DMS79 (cell line): ENCODE measurements around the gene PCK2.

Experiments
- DNase-seq: peaks from one replicate; lab custom pipeline; 2025; lab: John Stamatoyannopoulos, UW

PCK2 gene

DNA sequence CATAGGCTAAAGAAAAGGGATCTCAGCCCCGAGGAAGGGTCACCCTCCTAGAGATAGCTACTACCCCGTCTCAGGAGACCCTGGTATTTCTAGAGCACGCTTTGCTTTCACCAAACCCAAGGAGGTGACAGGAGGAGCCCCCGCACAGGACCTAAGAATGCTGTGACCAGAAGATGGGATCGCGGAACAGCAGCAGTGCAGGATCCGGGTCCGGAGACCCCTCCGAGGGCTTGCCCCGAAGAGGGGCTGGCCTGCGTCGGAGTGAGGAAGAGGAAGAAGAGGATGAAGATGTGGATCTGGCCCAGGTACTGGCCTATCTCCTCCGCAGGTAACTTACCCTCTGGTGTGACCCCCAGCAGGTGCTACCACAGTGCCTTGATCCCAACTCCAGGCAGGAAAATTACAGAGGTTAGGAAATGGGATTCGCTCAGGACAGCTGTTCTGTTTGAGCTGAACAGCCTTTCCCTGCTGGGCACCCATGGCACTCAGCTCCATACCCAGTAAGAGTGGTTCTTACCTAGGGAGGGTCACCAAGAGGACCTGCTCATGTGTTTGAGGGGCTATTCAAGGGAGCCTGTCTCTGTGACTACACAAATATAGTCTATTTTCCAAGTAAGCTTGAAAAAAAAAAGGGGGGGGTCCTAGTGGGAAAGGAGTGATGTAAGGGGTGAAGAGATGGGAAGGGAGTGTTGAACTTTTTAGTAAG is 21.5 kb downstream of the PCK2 start:
- DNase-seq = no peak

GRCh38 chr14:24116128-24116814 is 22.2 kb downstream of the PCK2 start:
- DNase-seq = no peak

GRCh38 chr14:24117179-24117578 is 23.1 kb downstream of the PCK2 start:
- DNase-seq = no peak

- DNase-seq = no peak
Observed at GRCh38 chr14:24119691-24120090, 25.6 kb downstream of the PCK2 start.

GRCh38 chr14:24121210-24121609 is 27.1 kb downstream of the PCK2 start:
- no peak for DNase-seq

- DNase-seq = no peak
Observed at GRCh38 chr14:24122416-24122815, 28.3 kb downstream of the PCK2 start.

GRCh38 chr14:24122898-24123297 is 28.8 kb downstream of the PCK2 start:
- no peak for DNase-seq

DNA sequence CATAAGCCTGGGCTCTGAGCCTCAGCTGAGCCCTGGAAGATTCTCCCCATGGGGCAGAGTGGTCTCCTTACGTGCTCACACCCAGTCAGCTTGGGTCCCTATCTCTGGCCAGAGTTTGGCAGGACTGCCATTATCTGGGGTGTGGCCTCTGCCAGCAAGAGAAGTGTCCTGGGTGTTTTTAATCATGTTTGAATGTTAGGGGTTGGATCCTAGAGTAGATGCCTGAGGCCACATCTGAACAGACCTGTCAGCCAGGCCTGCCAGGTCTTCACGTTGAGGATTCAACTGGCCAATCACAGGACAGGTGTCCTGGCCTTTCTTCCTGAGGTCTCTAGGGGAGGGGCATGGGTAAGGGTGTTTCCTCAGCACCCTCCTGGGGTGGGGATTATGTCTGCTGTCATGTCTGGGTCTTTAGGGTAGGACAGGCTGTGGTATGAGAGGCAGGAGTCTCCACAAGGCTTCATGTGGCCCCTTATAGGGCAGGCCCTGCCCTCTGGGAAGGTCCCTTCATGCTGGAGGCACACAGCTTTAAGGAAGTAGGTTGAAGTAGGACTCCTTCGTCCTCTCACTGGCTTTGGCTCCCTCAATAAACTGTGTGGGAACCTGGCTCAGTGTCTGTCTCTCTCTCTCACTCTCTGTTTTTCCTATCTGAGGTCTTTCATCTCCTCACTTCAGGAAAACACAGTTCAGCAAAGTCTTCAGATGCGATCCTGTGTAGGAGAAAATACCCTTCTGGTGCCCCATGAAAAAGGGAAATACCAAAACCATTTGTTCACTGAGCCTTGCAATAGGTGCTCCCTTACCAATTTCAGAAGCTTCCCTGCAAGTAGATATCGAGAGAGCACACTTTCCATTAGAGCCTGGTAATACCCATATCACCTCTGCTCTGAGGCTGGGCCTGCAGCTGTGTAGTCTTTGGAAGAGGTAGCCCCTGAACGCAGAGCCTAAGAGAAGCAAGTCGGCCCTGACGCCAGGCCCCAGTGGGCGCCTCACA is 29.6 kb downstream of the PCK2 start:
- DNase-seq = no peak

- no peak for DNase-seq
Observed at GRCh38 chr14:24126939-24127338, 32.8 kb downstream of the PCK2 start.

DNA sequence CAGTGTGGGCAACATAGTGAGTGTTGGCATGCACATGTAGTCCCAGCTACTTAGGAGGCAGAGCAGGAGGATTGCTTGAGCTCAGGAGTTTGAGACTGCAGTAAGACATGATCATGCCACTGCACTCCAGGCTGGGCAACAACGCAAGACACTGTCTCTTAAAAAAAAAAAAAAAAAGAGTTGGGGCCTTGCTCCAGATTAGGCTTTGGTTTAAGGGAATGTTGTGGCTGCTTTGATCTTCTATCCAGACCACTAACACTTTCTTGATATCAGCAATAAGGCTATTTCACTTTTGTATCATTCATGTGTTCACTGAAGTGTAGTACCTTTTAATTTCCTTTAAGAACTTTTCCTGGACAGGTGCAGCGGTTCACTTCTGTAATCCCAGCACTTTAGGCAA is 33.6 kb downstream of the PCK2 start:
- DNase-seq = no peak

DNA sequence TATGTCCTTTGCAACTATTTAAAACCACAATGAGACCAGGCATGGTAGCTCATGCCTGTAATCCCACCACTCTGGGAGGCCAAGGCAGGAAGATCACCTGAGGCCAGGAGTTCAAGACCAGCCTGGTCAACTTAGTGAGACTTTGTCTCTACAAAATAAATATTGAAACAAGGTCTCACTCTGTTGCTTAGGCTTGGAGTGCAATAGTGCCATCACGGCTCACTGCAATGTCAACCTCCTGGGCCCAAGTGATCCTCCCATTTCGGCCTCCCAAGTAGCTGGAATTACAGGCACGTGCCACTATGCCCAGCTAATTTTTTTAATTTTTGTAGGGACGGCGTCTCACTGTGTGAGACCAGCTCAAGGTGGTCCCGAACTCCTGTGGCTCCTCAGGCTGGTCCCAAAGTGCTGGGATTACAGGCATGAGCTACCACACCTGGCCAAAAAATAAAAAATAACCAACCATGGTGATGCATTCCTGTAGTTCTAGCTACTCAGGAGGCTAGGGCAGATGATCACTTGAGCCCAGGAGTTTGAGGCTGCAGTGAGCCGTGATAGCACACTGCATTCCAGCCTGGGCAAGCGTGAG is 35.4 kb downstream of the PCK2 start:
- DNase-seq = no peak

- DNase-seq = no peak
Observed at GRCh38 chr14:24130380-24130716, 36.2 kb downstream of the PCK2 start, which contains the start of gene FITM1. Gene FITM1, plus strand, starts transcription at chr14:24130659. Its CDS starts 905 bp downstream, at chr14:24131564.

DNA sequence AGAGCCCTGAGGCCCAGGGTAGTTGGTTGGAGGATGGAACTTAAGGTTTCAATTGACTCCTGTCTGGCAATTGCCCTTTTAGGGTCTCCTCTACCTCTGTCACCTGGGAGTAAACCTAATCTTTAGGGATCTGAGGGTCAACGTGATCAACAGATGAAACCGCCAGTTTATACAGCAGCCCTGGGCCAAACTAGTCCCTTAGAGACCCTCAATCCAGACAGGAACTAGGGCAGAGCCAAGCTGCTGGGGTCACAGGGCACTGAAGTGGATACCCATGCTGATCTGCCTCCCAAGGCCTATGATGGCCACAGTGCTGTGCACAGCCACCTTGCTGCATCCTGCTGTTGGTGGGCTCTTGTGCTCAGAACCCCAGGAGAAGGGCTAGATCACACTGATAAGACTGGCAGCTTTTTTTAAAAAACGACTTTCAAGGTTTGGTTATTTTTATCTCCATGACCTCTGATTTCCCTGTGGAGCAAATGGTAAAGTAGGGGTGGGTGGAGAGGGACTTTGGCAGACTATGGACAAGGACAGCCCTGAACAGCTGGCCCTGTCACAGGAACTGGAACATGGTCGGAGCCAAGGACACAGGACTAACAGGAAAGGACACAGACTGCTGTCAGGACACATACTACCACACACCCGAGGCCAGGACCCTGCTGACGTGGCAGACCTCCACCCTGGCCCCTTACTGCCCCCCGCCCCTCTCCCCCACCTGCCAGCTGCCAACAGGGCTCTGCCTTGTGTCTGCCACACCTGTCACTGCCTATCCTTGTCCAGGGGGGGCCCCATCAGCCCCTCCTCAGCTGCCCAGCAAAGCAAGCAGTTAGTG is 36.8 kb downstream of the PCK2 start:
- no peak for DNase-seq

- no peak for DNase-seq
Observed at GRCh38 chr14:24131549-24131966, 37.4 kb downstream of the PCK2 start.

GRCh38 chr14:24132061-24132685 is 38.1 kb downstream of the PCK2 start:
- DNase-seq = peak; percentile 17

DNA sequence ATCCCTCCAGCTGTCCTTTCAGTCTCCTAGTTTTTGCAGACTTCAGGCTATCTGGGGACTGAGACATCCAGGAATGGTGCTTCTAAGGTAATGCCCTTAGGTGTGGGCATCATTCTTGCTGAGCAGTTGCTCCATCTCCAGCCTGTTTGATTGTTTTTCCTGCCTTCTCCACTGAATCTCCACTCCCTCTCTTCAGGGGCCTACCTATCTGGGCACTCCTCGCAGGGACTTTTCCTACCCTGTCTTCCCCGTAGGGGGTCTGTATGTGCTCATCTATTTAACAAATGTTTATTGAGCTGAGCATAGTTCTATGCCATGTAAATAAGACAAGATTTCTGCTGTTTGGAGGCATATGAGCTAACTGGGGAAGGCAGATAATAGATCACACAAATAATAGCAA is 38.9 kb downstream of the PCK2 start:
- DNase-seq = no peak

DNA sequence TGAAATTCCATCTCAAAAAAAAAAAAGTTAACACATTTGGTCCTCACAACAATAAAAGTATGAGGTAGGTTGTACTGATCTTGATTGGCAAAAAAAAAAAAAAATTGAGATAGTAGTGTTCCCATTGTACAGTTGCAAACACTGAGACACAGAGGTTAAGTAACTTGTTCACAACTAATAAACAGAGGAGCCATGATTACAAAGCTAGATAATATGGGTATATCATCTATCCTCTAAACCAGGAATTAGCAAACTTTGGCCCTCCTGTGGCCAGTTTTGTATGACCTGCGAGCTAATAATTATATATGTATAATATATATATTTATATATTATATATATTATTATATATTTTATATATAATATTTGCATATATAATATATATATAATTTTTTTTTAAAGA is 39.6 kb downstream of the PCK2 start:
- no peak for DNase-seq

DNA sequence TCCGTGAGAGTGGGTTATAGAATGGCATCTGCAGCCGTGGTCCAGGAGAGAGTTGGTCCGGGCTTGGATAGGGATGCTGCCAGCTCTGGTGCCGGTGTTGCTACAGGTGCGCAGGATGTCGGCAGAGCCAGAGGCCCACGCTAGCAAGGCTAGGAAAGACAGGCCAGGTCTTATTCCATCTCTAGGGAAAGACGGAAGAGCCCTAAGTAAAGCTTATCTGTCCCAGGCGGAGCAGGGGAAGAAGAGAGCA is 41.4 kb downstream of the PCK2 start:
- no peak for DNase-seq

DNA sequence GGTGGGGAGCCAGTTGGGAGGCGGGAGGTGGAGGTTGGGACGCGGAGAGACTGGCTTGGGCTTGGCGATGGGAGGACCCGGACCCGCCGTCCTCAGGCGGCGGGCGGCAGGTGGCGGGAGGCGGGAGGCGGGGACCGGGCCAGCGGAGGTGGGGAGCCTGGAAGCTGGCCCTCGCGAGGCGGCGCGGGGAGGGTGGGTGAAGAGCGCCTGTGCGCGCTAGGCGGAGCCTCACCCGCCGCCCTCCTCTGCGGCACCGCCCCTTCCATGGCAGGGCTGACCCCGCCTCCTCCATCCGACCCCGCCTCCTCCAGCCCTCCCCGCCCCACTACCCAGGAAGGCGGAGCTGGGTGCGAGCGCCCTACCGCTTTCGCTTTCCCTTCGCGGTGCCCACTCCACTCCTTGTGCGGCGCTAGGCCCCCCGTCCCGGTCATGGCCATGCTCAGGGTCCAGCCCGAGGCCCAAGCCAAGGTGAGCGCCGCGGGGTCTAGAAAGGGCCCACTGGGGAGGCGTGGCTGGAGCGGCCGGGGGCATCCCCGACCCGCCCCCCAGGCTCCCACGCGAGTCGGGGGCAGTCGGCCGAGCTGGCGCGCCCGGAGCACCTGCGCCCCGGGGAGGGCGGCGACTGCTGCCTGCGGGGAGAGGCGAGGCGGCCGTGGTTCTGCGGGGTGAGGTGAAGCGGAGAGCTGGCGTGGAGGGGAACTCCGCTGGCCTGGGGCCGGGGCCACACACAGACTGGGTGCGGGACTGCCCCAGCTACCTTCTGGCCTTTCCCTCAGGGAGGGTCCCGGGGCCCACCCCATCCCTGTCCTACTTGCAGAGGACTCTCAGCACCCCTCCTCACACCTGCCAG is 41.9 kb downstream of the PCK2 start, which contains the start of gene PSME1:
PSME1 (plus strand) TSS at position 361 of the 850 bp plus-strand sequence; CDS start at position 430, 69 bp downstream.
- DNase-seq = peak; percentile 84
